PC-9 (cell line): ENCODE data around the gene ETS1. TPM values are rescaled to one million over a fixed set of nuclear protein-coding genes. Genes with fewer than 3 reads are reported as not detected.
A peak's percentile ranks its signal among the peaks of the same experiment; 100 is the strongest.

Source experiments
- BruUV-seq: library from RNA; stranded (reverse); fragments of 400-500 nt; replicated peaks from 2 replicates; lab custom pipeline; 2021; lab: Mats Ljungman, UMichigan
- CTCF ChIA-PET: fragments of 300-600 bp; sonication (Branson Sonifier 250); formaldehyde crosslinking; loops from one replicate; lab custom pipeline; 2022; ENCODE audit warnings: antibody characterized with exemption; lab: Charles Lee
- POLR2A ChIA-PET: fragments of 300-600 bp; sonication (Branson Sonifier 250); formaldehyde crosslinking; loops from one replicate; lab custom pipeline; 2022; ENCODE audit warnings: antibody characterized with exemption; ENCODE audit not compliant: unreplicated experiment; lab: Charles Lee
- DNase-seq, 2 experiments: peaks; one replicate each; pipeline versions ENCODE4 v3.0.0 to v3.0.0-alpha.2; 2015 to 2022; ENCODE audit warnings: mixed read lengths in 1 of 2
- H2AFZ ChIP-seq: fragments of 200-600 bp; sonication (generic); 2 replicates; pipeline ENCODE4 v1.8.1; 2017; ENCODE audit warnings: antibody characterized with exemption
- H3F3A ChIP-seq: fragments of 200-600 bp; sonication (generic); 2 replicates; pipeline ENCODE4 v1.8.1; 2017; ENCODE audit warnings: antibody characterized with exemption, mild to moderate bottlenecking, low read depth; ENCODE audit not compliant: insufficient read depth
- H3K27ac ChIP-seq: fragments of 200-600 bp; sonication (generic); 2 replicates; pipeline ENCODE4 v1.6.1; 2016; ENCODE audit warnings: mixed run types
- H3K27me3 ChIP-seq: fragments of 200-600 bp; sonication (generic); 2 replicates; pipeline ENCODE4 v1.6.1; 2016; ENCODE audit warnings: low read depth, mixed run types; ENCODE audit not compliant: insufficient read depth
- H3K36me3 ChIP-seq: fragments of 200-600 bp; sonication (generic); 2 replicates; pipeline ENCODE4 v1.6.1; 2016; ENCODE audit warnings: low read depth, mixed run types
- H3K4me1 ChIP-seq: fragments of 200-600 bp; sonication (generic); replicated peaks from 2 replicates; pipeline ENCODE4 v1.6.1; 2016; ENCODE audit warnings: mixed run types; ENCODE audit not compliant: insufficient read depth
- H3K4me2 ChIP-seq: fragments of 200-600 bp; sonication (generic); 2 replicates; pipeline ENCODE4 v1.6.1; 2017; ENCODE audit warnings: mixed run types
- H3K4me3 ChIP-seq: fragments of 200-600 bp; sonication (generic); 2 replicates; pipeline ENCODE4 v1.6.1; 2016; ENCODE audit warnings: mixed run types
- H3K79me2 ChIP-seq: fragments of 200-600 bp; sonication (generic); 2 replicates; pipeline ENCODE4 v1.6.1; 2017; ENCODE audit warnings: low read depth, mixed run types
- H3K9me2 ChIP-seq: fragments of 200-600 bp; sonication (generic); 2 replicates; pipeline ENCODE4 v1.8.1; 2017; ENCODE audit warnings: mild to moderate bottlenecking; ENCODE audit not compliant: insufficient read depth
- H3K9me3 ChIP-seq: fragments of 200-600 bp; sonication (generic); 2 replicates; pipeline ENCODE4 v1.8.1; 2016; ENCODE audit warnings: low read depth; ENCODE audit not compliant: insufficient read depth
- H4K20me1 ChIP-seq: fragments of 200-600 bp; sonication (generic); 2 replicates; pipeline ENCODE4 v1.8.1; 2017; ENCODE audit not compliant: insufficient read depth
- CTCF ChIP-seq: fragments of 200-600 bp; sonication (generic); conservative IDR thresholded peaks from 2 replicates; pipeline ENCODE4 v1.6.1; 2017; ENCODE audit warnings: mixed run types, antibody characterized with exemption, mild to moderate bottlenecking, moderate library complexity
- EZH2 ChIP-seq: fragments of 200-600 bp; sonication (generic); IDR thresholded peaks from 2 replicates; pipeline ENCODE4 v1.8.0; 2017; ENCODE audit warnings: antibody characterized with exemption, low read depth
- intact Hi-C: fragments of 100-400 bp; cut with micrococcal nuclease; formaldehyde crosslinking; loops from one replicate; pipeline ENCODE4 v1.10.0; 2022; ENCODE audit not compliant: unreplicated experiment
- total RNA-seq: library from RNA; stranded (reverse); gene quantifications from 2 replicates; pipeline ENCODE4 v1.2.3, GENCODE V29; 2021

Gene ETS1
- total RNA-seq, 1 experiment from 2014 or later, result 23.3 TPM

GRCh38 chr11:128525411-128526243, 61.7 kb downstream of the ETS1 start:
- no peak overlapping the region for H2AFZ ChIP-seq
- peaks cover 42% of the 10 kb centered on the region for H3K4me1 ChIP-seq
- peak overlapping the region; percentile 51 for H3K4me2 ChIP-seq
- H3K9me2 ChIP-seq, result no peaks in the 10 kb centered on the region
- POLR2A ChIA-PET, result interaction anchor here (0.6 to 0.7 kb wide), 4 partner anchors 17 to 296 kb away, joined by 3 to 9 read pairs (median 8); no protein-coding TSS in a partner anchor
- TF ChIP-seq EZH2, result no peak
- no peak for TF ChIP-seq CTCF
- H3K27me3 ChIP-seq, result no peaks in the 10 kb centered on the region
- peaks cover 13% of the 10 kb centered on the region for H3K79me2 ChIP-seq
- 0 out of 2 replicates have a peak, but pooled peaks cover 5% of the 10 kb centered on the region for H3K9me3 ChIP-seq
- intact Hi-C loops, result no loop called here
- CTCF ChIA-PET, result interaction anchor here (0.6 to 0.7 kb wide), 2 partner anchors 16 to 340 kb away, joined by 10 read pairs; no protein-coding TSS in a partner anchor
- H3K36me3 ChIP-seq, result no peaks in the 10 kb centered on the region
- no peaks in the 10 kb centered on the region for H4K20me1 ChIP-seq
- no TSS peak for BruUV-seq
- H3K4me3 ChIP-seq, result no peak overlapping the region
- peaks cover 11% of the 10 kb centered on the region for H3F3A ChIP-seq
- peak in 1 of 2 experiments; percentile 79 for DNase-seq
- peak overlapping the region; percentile 56 for H3K27ac ChIP-seq

- Histone ChIP-seq H3K4me1 (peaks cover 57% of the 10 kb centered on the region), H3F3A (peaks cover 11% of the 10 kb centered on the region), H3K27me3 (no peaks in the 10 kb centered on the region), H2AFZ (no peak overlapping the region), H3K27ac (peak overlapping the region; percentile 89), H3K4me2 (peak overlapping the region; percentile 73; the same call in 1 of the 2 replicates), H3K9me3 (no peaks in the 10 kb centered on the region), H3K79me2 (peaks cover 27% of the 10 kb centered on the region), H3K4me3 (no peak overlapping the region), H3K9me2 (no peaks in the 10 kb centered on the region), H4K20me1 (no peaks in the 10 kb centered on the region), H3K36me3 (no peaks in the 10 kb centered on the region)
- POLR2A ChIA-PET, result no interaction called here
- DNase-seq, result no peak
- CTCF ChIA-PET, result no interaction called here
- intact Hi-C loops, result loop anchor here (5.0 kb wide), 2 partner anchors 232 to 662 kb away; no protein-coding TSS in a partner anchor
- no TSS peak for BruUV-seq
- no peak for TF ChIP-seq CTCF
Observed at GRCh38 chr11:128524172-128524571, 63.2 kb downstream of the ETS1 start.

GRCh38 chr11:128523641-128524040, 63.7 kb downstream of the ETS1 start:
- BruUV-seq, result no TSS peak

More at GRCh38 chr11:128523641-128524040, 63.7 kb downstream of the ETS1 start:
- Histone ChIP-seq H3K27me3 (no peaks in the 10 kb centered on the region), H3K9me2 (no peaks in the 10 kb centered on the region), H3K4me1 (peaks cover 62% of the 10 kb centered on the region), H3K36me3 (no peaks in the 10 kb centered on the region), H3K27ac (peak overlapping the region; percentile 89), H2AFZ (peak overlapping the region; percentile 62; the same call in 1 of the 2 replicates), H3K4me2 (peak overlapping the region; percentile 73), H3F3A (peaks cover 11% of the 10 kb centered on the region), H3K4me3 (peak overlapping the region; percentile 91; the same call in 1 of the 2 replicates), H3K79me2 (peaks cover 33% of the 10 kb centered on the region), H3K9me3 (no peaks in the 10 kb centered on the region), H4K20me1 (no peaks in the 10 kb centered on the region)
- DNase-seq, result no peak
- intact Hi-C loops, result loop anchor here (2.0 to 5.0 kb wide), 4 partner anchors 59 to 661 kb away; no protein-coding TSS in a partner anchor
- POLR2A ChIA-PET, result no interaction called here
- CTCF ChIA-PET, result no interaction called here
- TF ChIP-seq CTCF (no peak), EZH2 (no peak)
